Neuron (in vitro differentiated cells): Measurements from ENCODE around the gene MS4A13.

Source experiments
- H2AFZ ChIP-seq: one replicate; pipeline ENCODE4 v1.6.1; 2013; ENCODE audit warnings: low read depth, mild to moderate bottlenecking, inconsistent platforms, low read length, moderate library complexity
- H3K27me3 ChIP-seq: one replicate; pipeline ENCODE4 v1.6.1; 2013; ENCODE audit warnings: low read length; ENCODE audit not compliant: insufficient read depth
- H3K36me3 ChIP-seq: one replicate; pipeline ENCODE4 v1.6.1; 2013; ENCODE audit warnings: low read length; ENCODE audit not compliant: insufficient read depth
- H3K4me1 ChIP-seq: one replicate; pipeline ENCODE4 v1.6.1; 2013; ENCODE audit warnings: low read length; ENCODE audit not compliant: insufficient read depth
- H3K4me3 ChIP-seq: 2 replicates; pipeline ENCODE4 v1.5.1; 2013; ENCODE audit warnings: mild to moderate bottlenecking, low read length, moderate library complexity
- H3K9me3 ChIP-seq: one replicate; pipeline ENCODE4 v1.6.1; 2013; ENCODE audit warnings: low read length

MS4A13 gene, protein sequence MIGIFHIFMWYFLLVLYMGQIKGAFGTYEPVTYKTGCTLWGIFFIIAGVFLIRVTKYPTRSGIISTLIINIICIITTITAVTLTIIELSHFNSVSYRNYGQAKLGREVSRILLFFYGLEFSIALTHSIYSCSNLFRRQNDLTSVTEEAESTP

DNA sequence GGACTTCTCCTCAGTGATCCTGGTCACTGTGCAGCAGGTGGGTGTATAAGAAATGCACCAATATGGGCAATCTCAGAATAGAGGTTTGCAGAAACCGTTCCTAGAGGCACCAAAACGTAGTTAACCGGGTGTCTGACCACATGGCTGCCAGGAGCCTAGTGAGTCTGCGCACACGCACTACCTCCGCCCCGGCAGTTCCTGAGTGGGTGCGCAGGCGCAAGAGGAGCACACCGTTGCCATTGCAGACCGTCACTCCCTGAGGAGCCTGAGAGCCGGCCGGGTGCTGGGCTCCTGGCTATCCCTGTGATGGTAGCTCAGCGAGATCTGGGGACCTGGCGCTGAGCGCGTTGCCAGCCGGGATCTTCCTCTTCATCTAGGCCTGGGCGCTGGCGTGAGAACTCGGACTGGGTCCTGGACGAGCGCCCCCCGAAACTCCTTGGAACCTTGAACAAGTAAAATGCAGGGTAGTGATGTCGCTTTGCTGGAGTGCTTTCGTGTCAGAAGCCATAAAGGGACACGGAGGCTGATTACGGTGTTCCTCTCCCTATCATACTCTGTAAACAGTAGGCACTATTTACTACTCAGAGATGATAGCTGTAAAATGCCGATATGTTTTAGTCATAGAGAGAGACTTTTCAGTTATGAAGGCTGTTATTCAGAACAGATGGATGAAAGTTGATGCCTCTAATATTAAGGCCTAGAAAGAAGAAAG lies at the start of gene MS4A13:
Gene MS4A13 (plus strand): TSS at position 249 of the 712 bp plus-strand sequence. CDS start 2,692 bp downstream, outside the sequence.
- H3K27me3 ChIP-seq: peaks cover 3% of the 10 kb centered on the region
- H3K4me3 ChIP-seq: no peak within 1 kb of the TSS
- H3K9me3 ChIP-seq: no peaks in the 10 kb centered on the region
- no peaks in the 10 kb centered on the region for H3K4me1 ChIP-seq
- H2AFZ ChIP-seq: no peak within 1 kb of the TSS
- H3K36me3 ChIP-seq: no peaks in the 10 kb centered on the region

DNA sequence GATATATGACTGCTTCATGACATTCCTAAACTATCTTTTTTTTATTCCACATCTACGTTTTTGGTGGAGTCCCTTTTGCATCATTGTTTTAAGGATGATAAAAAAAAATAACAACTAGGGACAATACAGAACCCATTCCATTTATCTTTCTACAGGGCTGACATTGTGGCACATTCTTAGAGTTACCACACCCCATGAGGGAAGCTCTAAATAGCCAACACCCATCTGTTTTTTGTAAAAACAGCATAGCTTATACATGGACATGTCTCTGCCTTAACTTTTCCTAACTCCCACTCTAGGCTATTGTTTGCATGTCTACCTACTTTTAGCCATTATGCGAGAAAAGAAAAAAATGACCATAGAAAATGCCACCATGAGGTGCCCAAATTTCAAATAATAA lies 46.4 kb upstream of the MS4A13 start:
- no peaks in the 10 kb centered on the region for H3K36me3 ChIP-seq
- H3K27me3 ChIP-seq: no peaks in the 10 kb centered on the region
- H3K4me3 ChIP-seq: no peak overlapping the region
- no peaks in the 10 kb centered on the region for H3K4me1 ChIP-seq
- no peaks in the 10 kb centered on the region for H3K9me3 ChIP-seq
- H2AFZ ChIP-seq: no peak overlapping the region

DNA sequence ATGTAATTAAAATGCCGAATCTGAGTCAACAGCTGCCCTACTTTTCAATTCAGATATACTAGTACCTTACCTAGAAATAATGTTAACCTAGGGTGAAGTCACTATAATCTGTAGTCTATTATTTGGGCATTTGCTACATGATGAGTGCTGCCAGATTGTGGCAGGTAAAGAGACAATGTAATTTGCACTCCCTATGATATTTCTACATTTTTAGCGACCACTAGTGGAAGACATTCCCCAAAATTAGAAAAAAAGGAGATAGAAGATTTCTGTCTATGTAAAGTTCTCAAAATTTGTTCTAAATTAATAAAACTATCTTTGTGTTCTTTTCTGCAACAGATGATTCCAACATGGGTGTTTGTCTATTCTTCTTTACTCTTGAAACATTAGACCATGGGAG lies 45.5 kb upstream of the MS4A13 start:
- no peaks in the 10 kb centered on the region for H3K4me1 ChIP-seq
- H3K27me3 ChIP-seq: no peaks in the 10 kb centered on the region
- H2AFZ ChIP-seq: no peak overlapping the region
- no peaks in the 10 kb centered on the region for H3K9me3 ChIP-seq
- H3K4me3 ChIP-seq: no peak overlapping the region
- no peaks in the 10 kb centered on the region for H3K36me3 ChIP-seq

DNA sequence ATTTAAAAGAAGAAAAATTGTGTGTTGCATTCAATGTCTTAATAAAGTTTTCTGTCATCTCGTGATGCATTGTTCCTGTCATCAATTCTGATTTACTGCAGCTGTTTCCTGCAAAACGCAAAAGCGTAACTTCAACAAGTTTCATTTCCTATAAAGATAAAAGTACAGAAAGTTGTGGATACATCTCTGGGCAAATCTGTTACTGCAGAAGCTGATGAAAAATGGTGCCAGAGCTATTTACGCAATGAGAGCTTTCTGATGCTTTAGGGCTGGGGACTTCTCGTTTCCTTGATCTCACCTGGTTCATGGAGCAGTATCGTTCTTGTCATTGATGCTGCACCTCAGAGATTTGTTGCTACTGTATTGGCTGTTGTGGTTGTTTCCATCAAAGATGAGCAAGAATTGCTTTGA lies 38.2 kb upstream of the MS4A13 start:
- Histone ChIP-seq H3K36me3 (no peaks in the 10 kb centered on the region), H3K4me3 (no peak overlapping the region), H3K27me3 (no peaks in the 10 kb centered on the region), H3K9me3 (no peaks in the 10 kb centered on the region), H3K4me1 (no peaks in the 10 kb centered on the region), H2AFZ (no peak overlapping the region)

DNA sequence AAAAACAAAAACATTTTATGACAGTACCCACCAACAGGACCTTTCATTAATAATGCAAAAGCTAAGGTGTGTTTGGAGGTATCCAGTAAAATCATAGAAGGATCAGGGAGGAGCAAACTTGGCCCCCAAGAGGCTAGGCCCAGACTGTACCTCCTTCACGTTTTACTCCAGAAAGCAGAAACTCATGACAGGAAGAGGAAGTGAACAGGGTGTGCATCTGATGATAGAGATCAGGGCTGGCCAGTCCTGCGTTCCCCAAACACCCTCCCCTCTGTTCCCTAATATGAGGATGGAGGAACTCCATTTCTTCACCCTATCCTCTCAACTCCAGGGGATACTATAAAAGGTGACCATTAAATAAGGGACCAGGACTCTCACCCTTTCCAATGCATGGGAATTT lies 32.8 kb upstream of the MS4A13 start:
- Histone ChIP-seq H3K9me3 (no peaks in the 10 kb centered on the region), H3K4me1 (no peaks in the 10 kb centered on the region), H3K4me3 (no peak overlapping the region), H2AFZ (no peak overlapping the region), H3K27me3 (no peaks in the 10 kb centered on the region), H3K36me3 (no peaks in the 10 kb centered on the region)

DNA sequence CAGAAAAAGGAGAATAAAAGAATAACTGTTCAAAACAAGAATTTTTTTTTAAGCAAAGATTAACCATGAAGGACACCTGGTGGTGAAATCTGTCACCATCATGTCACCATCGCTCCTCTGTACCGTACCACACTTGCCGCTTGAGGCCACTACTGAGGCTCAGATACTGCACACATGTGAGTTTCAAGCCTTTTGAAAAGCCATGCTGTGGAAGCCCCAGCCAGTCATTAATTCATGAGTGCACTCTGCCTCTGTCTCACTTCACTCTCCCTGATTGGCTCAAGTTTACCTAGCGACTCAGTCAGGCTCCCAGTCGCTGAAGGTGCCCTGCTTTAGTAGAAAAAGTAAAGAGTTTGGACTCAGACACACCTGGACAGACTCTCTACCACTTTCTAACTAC lies 29.2 kb upstream of the MS4A13 start:
- Histone ChIP-seq H3K9me3 (no peaks in the 10 kb centered on the region), H2AFZ (no peak overlapping the region), H3K27me3 (no peaks in the 10 kb centered on the region), H3K36me3 (no peaks in the 10 kb centered on the region), H3K4me3 (no peak overlapping the region), H3K4me1 (no peaks in the 10 kb centered on the region)

DNA sequence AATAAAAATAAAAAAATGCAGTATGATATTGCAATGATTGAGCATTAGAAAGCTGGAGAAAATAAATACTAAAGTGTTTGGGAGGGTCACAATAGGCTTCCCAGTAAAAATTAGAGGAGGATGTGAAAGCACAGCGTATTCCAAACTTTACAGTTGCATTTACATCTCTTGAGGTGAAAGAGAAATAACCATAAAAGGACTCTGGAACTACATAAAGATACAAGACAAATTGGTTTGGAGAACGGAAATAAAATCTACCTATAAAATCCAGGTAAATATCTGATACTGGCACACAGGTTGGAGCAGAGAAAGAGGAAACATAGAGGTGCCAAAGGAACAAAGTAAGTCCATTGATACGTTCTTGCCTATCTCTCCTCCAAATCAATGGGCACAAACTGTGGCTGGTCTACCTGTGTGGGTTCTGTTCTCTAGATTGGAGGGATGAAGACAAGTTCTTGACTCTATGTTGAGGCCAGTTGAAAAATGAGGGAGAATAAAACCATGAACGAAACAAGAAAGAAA lies 22.6 kb upstream of the MS4A13 start, which contains the start of gene MS4A12:
Gene MS4A12 (plus strand): TSS at position 291 of the 522 bp plus-strand sequence. CDS start 4,541 bp downstream, outside the sequence.
- no peaks in the 10 kb centered on the region for H3K4me1 ChIP-seq
- H3K36me3 ChIP-seq: no peaks in the 10 kb centered on the region
- no peak within 1 kb of the TSS for H2AFZ ChIP-seq
- H3K9me3 ChIP-seq: no peaks in the 10 kb centered on the region
- no peaks in the 10 kb centered on the region for H3K27me3 ChIP-seq
- H3K4me3 ChIP-seq: no peak within 1 kb of the TSS

DNA sequence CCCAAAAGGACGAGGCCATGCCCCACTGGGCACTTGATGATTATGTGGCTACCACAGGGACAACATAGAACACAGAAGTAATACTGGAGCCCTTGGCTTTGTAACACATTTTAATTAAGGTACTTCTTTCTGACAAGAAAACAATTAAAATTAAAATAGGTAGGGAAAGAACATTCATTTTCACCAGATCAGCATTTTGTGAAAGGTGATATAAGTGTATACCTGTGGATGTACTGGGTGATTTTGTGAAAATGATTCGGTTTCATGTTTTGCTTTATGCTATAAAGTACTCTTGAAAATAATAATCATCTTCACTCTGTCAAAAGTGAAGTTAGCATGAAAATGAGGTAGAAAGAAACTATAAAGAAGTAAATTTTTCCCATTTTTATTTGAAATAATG lies 21.7 kb upstream of the MS4A13 start:
- Histone ChIP-seq H3K4me3 (no peak overlapping the region), H2AFZ (no peak overlapping the region), H3K27me3 (no peaks in the 10 kb centered on the region), H3K9me3 (no peaks in the 10 kb centered on the region), H3K4me1 (no peaks in the 10 kb centered on the region), H3K36me3 (no peaks in the 10 kb centered on the region)

DNA sequence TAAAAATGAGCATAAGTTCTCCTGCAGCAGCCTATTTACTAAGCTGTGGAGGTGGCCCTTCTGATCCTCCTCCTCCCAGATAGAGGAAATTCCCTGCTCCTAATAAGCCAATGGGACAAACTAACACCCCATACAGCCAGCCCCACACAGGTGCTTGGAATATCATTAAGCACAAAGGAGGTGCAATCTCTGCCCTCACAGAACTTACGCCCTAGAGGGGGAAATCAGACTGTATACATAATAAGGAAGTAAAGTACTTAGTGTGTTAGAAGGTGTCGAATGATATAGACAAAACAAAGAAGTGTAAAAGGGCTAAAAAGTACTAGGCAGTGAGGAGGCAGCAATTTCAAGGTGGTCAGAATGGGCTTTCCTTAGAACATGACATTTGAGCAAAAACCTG lies 16.8 kb upstream of the MS4A13 start:
- no peaks in the 10 kb centered on the region for H3K36me3 ChIP-seq
- no peaks in the 10 kb centered on the region for H3K4me1 ChIP-seq
- no peak overlapping the region for H2AFZ ChIP-seq
- no peaks in the 10 kb centered on the region for H3K27me3 ChIP-seq
- no peak overlapping the region for H3K4me3 ChIP-seq
- H3K9me3 ChIP-seq: no peaks in the 10 kb centered on the region

DNA sequence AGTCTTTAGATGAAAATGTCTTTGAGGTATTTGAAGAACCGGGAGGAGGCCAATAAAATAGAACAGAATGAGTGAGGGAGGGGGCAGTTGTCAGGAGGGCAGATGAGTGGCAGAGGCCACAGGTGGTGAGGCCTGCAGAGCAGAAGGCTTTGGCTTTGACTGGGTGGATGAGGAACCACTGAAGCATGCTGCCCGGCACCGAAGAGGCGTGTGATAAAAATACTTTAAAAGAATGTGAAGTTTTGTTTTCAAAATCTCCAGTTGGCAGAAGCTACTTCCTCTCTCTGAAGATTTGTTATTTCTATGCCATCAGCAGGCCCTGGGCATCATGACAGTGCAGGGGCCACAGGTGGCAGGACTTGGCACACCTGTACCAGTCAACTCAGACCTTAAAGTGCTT lies 16.3 kb upstream of the MS4A13 start:
- H3K27me3 ChIP-seq: no peaks in the 10 kb centered on the region
- no peaks in the 10 kb centered on the region for H3K4me1 ChIP-seq
- no peak overlapping the region for H3K4me3 ChIP-seq
- no peaks in the 10 kb centered on the region for H3K9me3 ChIP-seq
- no peaks in the 10 kb centered on the region for H3K36me3 ChIP-seq
- H2AFZ ChIP-seq: no peak overlapping the region

DNA sequence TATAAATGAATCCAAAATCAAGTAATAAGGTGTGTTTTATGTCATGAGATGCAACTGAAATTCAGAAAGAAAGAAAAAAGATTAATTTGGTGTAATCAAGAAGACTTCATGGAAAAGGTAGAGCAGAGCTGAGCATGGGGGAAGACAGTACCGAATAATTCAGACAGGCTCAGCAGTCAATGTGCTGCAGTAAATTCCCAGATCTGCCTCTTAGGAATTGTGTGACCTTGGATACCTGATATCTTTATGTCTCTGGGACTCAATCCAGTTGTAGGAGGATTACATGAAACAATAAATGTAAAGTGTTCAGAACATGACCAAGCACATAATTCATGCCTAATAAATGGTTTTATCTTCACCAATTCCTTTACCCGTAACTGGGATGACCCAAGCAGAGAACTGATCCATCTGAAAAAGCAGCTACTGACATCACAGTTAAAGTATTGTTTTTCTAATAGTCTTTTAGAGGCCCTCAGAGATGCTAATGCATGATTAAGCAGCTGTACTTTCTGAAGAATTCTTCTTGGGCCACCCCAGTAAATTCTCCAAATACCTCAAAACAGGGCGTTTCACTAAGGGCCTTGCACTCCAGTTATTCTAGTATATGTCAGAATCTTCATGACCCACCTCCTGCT lies 14.8 kb upstream of the MS4A13 start:
- Histone ChIP-seq H3K4me1 (no peaks in the 10 kb centered on the region), H2AFZ (no peak overlapping the region), H3K4me3 (no peak overlapping the region), H3K36me3 (no peaks in the 10 kb centered on the region), H3K27me3 (no peaks in the 10 kb centered on the region), H3K9me3 (no peaks in the 10 kb centered on the region)

DNA sequence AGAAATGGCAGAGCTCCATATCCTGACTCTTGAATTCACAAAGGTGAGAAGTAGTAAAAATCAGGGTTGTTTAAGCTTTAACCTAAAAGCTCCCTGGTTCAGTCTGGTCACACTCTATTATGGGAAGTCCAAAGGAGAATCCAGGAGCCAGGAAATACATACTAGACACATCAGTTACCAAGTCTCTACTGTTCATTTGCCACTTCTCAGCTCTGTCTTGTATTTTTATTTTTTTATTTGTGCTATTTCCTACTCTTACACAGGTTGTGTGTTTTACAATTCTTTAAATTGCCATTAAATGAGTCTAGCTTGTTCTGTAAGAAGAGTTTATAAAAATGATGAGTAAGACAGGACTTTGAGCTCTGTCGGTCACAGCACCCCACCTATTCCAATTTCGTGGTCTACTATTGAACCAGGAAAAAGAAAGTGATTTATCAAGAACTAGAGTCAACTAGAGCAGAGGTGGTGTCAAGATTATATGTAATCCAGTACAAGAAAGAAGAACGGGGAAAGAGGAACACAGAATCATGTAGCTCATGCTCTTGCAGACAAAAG lies 12.9 kb upstream of the MS4A13 start:
- Histone ChIP-seq H3K27me3 (no peaks in the 10 kb centered on the region), H3K36me3 (no peaks in the 10 kb centered on the region)

DNA sequence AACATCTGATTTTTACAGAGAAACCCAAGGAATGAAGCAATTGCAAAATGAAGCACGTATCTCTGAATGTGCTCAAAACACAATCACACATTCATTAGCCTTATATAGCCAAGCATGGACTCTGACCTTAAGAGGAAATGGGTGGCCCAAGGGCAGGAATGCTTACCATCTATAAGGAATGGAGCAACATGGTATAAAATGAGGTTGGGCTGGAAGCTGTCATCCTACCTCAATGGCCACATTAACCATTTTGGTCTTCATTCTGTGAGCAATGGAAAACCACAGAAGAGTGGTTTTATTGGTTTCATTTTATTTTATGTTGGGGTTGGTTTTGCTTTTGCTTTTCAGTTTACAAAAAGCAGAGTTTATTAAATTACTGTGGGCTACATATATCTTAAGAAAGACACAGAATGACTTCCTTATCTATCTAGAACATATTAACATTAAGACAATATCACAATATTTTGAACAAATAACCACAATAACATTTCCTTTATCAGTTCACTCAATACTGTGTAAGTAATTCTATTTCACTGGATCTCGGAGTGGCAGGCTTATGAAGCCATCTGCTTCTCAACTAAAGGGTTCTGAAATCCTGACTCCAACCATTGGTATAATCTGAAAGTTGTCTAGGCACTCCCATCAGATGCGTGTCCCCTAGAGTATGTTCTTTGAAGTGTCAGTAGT lies 10.8 kb upstream of the MS4A13 start:
- Histone ChIP-seq H3K4me1 (no peaks in the 10 kb centered on the region), H3K27me3 (no peaks in the 10 kb centered on the region), H2AFZ (no peak overlapping the region), H3K36me3 (no peaks in the 10 kb centered on the region), H3K4me3 (no peak overlapping the region), H3K9me3 (no peaks in the 10 kb centered on the region)

More for the DNA sequence above, 12.9 kb upstream of the MS4A13 start:
- Histone ChIP-seq H3K9me3 (no peaks in the 10 kb centered on the region), H3K4me3 (no peak overlapping the region), H2AFZ (no peak overlapping the region), H3K4me1 (no peaks in the 10 kb centered on the region)
